NT2/D1 (cell line): ENCODE measurements around the gene HIGD2A.

Experiments used
- YY1 ChIP-seq: IDR thresholded peaks from 2 replicates; pipeline ENCODE4 v1.6.1; 2011; ENCODE audit not compliant: insufficient read length, insufficient read depth
- ZNF274 ChIP-seq: IDR thresholded peaks from 2 replicates; pipeline ENCODE4 v1.6.1; 2011; ENCODE audit warnings: mild to moderate bottlenecking, low read depth, low read length

GRCh38 chr5:176382721-176383120 lies 5.8 kb upstream of the HIGD2A start:
- TF ChIP-seq ZNF274 (no peak), YY1 (no peak)
